Suprapubic skin (tissue), 4 donors: ENCODE data around the gene CD2AP. TPM values are rescaled to one million over a fixed set of nuclear protein-coding genes. Genes with fewer than 3 reads are reported as not detected.

Experiments
- DNase-seq, 2 donors: peaks; one replicate each; pipeline ENCODE4 v3.0.0-alpha.2; 2019; ENCODE audit warnings: low spot score in 2 of 2
- H3K27ac ChIP-seq: fragments of 200-600 bp; sonication (generic); one replicate; pipeline ENCODE4 v1.5.1; 2019
- H3K27me3 ChIP-seq: fragments of 200-600 bp; sonication (generic); one replicate; pipeline ENCODE4 v1.5.1; 2019
- H3K36me3 ChIP-seq: fragments of 200-600 bp; sonication (generic); one replicate; pipeline ENCODE4 v1.5.1; 2019
- H3K4me1 ChIP-seq: fragments of 200-600 bp; sonication (generic); one replicate; pipeline ENCODE4 v1.5.1; 2019
- H3K4me3 ChIP-seq: fragments of 200-600 bp; sonication (generic); one replicate; pipeline ENCODE4 v1.5.1; 2019; ENCODE audit warnings: mild to moderate bottlenecking
- H3K9me3 ChIP-seq: fragments of 200-600 bp; sonication (generic); one replicate; pipeline ENCODE4 v1.5.1; 2019
- CTCF ChIP-seq, 2 donors: fragments of 200-600 bp in 1 of 2; fragments of 450-650 bp in 1 of 2; sonication (generic) in 1 of 2; IDR thresholded peaks; one replicate each; pipeline ENCODE4 v1.5.1; 2016 to 2019; ENCODE audit warnings: antibody characterized with exemption in 2 of 2, mild to moderate bottlenecking in 1 of 2, moderate library complexity in 1 of 2
- EP300 ChIP-seq: sonication (generic); formaldehyde crosslinking; IDR thresholded peaks from one replicate; pipeline ENCODE4 v1.6.1; 2017; ENCODE audit warnings: antibody characterized with exemption
- POLR2A ChIP-seq, 2 donors: fragments of 450-650 bp; IDR thresholded peaks; one replicate each; pipeline ENCODE4 v1.6.1; 2017; ENCODE audit warnings: antibody characterized with exemption in 2 of 2, mild to moderate bottlenecking in 2 of 2, moderate library complexity in 2 of 2
- POLR2AphosphoS5 ChIP-seq, 3 donors: sonication (generic); formaldehyde crosslinking; IDR thresholded peaks; one replicate each; pipeline ENCODE4 v1.6.1; 2017; ENCODE audit warnings: antibody characterized with exemption in 3 of 3
- WGBS: methylation state at CpG from one replicate; pipeline ENCODE4 v1.1.5; 2018; 5-methylcytosine and 5-hydroxymethylcytosine counted together
- total RNA-seq, 4 donors: library from RNA; depleted of rRNA; stranded (reverse); fragments of >200 nt; gene quantifications; one replicate each; pipeline ENCODE4 v1.1.0, GENCODE V29; 2016

The CD2AP gene
- total RNA-seq, 4 donors from 2014 or later = 20.4 to 41.8 (median 28.3) TPM

- Histone ChIP-seq H3K4me1 (no peaks in the 10 kb centered on the region), H3K27me3 (no peaks in the 10 kb centered on the region), H3K27ac (no peak overlapping the region), H3K4me3 (no peak overlapping the region), H3K9me3 (no peaks in the 10 kb centered on the region), H3K36me3 (peaks cover 12% of the 10 kb centered on the region)
- 98% methylated on average over 2 of the region's 2 CpGs for WGBS
- TF ChIP-seq EP300 (no peak), POLR2A (IDR thresholded peaks at IDR 0.05) (no peak)
- no peak for DNase-seq
These were observed 95.5 kb downstream of the CD2AP start for GRCh38 chr6:47573109-47573508.

GRCh38 chr6:47574789-47575188 lies 97.2 kb downstream of the CD2AP start:
- no peak overlapping the region for H3K4me3 ChIP-seq
- DNase-seq = no peak
- no peaks in the 10 kb centered on the region for H3K27me3 ChIP-seq
- no peaks in the 10 kb centered on the region for H3K4me1 ChIP-seq
- H3K27ac ChIP-seq = no peak overlapping the region
- WGBS = 94% methylated on average over 2 of the region's 2 CpGs
- H3K36me3 ChIP-seq = peaks cover 20% of the 10 kb centered on the region
- no peak for TF ChIP-seq EP300
- no peak for TF ChIP-seq POLR2A (IDR thresholded peaks at IDR 0.05)
- TF ChIP-seq CTCF (IDR thresholded peaks at IDR 0.05) = no peak
- TF ChIP-seq POLR2AphosphoS5 (IDR thresholded peaks at IDR 0.05) = no peak
- no peaks in the 10 kb centered on the region for H3K9me3 ChIP-seq

GRCh38 chr6:47579040-47579439 lies 101.5 kb downstream of the CD2AP start:
- H3K27ac ChIP-seq = no peak overlapping the region
- peaks cover 23% of the 10 kb centered on the region for H3K36me3 ChIP-seq
- TF ChIP-seq POLR2AphosphoS5 (IDR thresholded peaks at IDR 0.05) (no peak), CTCF (IDR thresholded peaks at IDR 0.05) (no peak), EP300 (no peak), POLR2A (IDR thresholded peaks at IDR 0.05) (no peak)
- no peaks in the 10 kb centered on the region for H3K27me3 ChIP-seq
- H3K9me3 ChIP-seq = no peaks in the 10 kb centered on the region
- H3K4me3 ChIP-seq = no peak overlapping the region
- DNase-seq = no peak
- no peaks in the 10 kb centered on the region for H3K4me1 ChIP-seq
- WGBS = 98% methylated on average over 4 of the region's 4 CpGs

- Histone ChIP-seq H3K27me3 (no peaks in the 10 kb centered on the region), H3K9me3 (no peaks in the 10 kb centered on the region), H3K27ac (no peak overlapping the region), H3K4me3 (no peak overlapping the region), H3K36me3 (peaks cover 19% of the 10 kb centered on the region), H3K4me1 (no peaks in the 10 kb centered on the region)
- no peak for DNase-seq
- WGBS = 86% methylated on average over 2 of the region's 2 CpGs
- TF ChIP-seq EP300 = no peak
These were observed 104.0 kb downstream of the CD2AP start for GRCh38 chr6:47581591-47581990.

- peaks cover 24% of the 10 kb centered on the region for H3K36me3 ChIP-seq
- no peak overlapping the region for H3K27ac ChIP-seq
- no peaks in the 10 kb centered on the region for H3K27me3 ChIP-seq
- no peaks in the 10 kb centered on the region for H3K4me1 ChIP-seq
- DNase-seq = no peak
- no peak overlapping the region for H3K4me3 ChIP-seq
- no peak for TF ChIP-seq EP300
- no peak for TF ChIP-seq CTCF (IDR thresholded peaks at IDR 0.05)
- TF ChIP-seq POLR2AphosphoS5 (IDR thresholded peaks at IDR 0.05) = no peak
- TF ChIP-seq POLR2A (IDR thresholded peaks at IDR 0.05) = no peak
- H3K9me3 ChIP-seq = no peaks in the 10 kb centered on the region
These were observed 109.9 kb downstream of the CD2AP start for GRCh38 chr6:47587493-47587892.

GRCh38 chr6:47592131-47592840 lies 114.7 kb downstream of the CD2AP start:
- no peak overlapping the region for H3K4me3 ChIP-seq
- H3K9me3 ChIP-seq = no peaks in the 10 kb centered on the region
- H3K27me3 ChIP-seq = no peaks in the 10 kb centered on the region
- no peak overlapping the region for H3K27ac ChIP-seq
- TF ChIP-seq POLR2AphosphoS5 (IDR thresholded peaks at IDR 0.05) (no peak), CTCF (IDR thresholded peaks at IDR 0.05) (no peak), POLR2A (IDR thresholded peaks at IDR 0.05) (no peak), EP300 (no peak)
- H3K4me1 ChIP-seq = peaks cover 6% of the 10 kb centered on the region
- H3K36me3 ChIP-seq = peaks cover 35% of the 10 kb centered on the region
- WGBS = 61% methylated on average over 3 of the region's 3 CpGs
- no peak for DNase-seq
